Left colon (tissue), 2 donors: ENCODE results near the gene ABCA12. TPM values are rescaled to one million over a fixed set of nuclear protein-coding genes. Genes with fewer than 3 reads are reported as not detected.

Experiments used
- ATAC-seq: fragments of 200-7000 bp; cut with Tn5 transposase; one replicate; pipeline ENCODE4 v1.9.1; 2020; ENCODE audit warnings: mild to moderate bottlenecking, moderate library complexity
- DNase-seq, 2 donors: peaks; one replicate each; pipeline ENCODE4 v3.0.0-alpha.2; 2020
- intact Hi-C, 2 donors: fragments of 100-400 bp; cut with DNase I in 1 of 2; cut with micrococcal nuclease in 1 of 2; formaldehyde crosslinking; loops; one replicate each; pipeline versions ENCODE4 v1.11.2 to v1.14.0; 2022; cut with DNase I, micrococcal nuclease
- total RNA-seq, 2 donors: library from RNA; stranded (reverse); fragmentation: NEBNext Ultra II Directional; extraction: Animal tissue kit (Norgen Biotek cat#: 25700); gene quantifications; one replicate each; pipeline ENCODE4 v1.2.1, GENCODE V29; 2021
- donor health status: DM: no; HTN: no; CAD: no.
- donor health status: DM: yes; HTN: yes; CAD: no.

ABCA12 gene
- total RNA-seq, 2 donors from 2014 or later, result 0.03 to 0.06 TPM

GRCh38 chr2:215140166-215140707 lies 1.8 kb upstream of the ABCA12 start:
- intact Hi-C loops, result no loop called here
- no peak for ATAC-seq
- no peak for DNase-seq

DNA sequence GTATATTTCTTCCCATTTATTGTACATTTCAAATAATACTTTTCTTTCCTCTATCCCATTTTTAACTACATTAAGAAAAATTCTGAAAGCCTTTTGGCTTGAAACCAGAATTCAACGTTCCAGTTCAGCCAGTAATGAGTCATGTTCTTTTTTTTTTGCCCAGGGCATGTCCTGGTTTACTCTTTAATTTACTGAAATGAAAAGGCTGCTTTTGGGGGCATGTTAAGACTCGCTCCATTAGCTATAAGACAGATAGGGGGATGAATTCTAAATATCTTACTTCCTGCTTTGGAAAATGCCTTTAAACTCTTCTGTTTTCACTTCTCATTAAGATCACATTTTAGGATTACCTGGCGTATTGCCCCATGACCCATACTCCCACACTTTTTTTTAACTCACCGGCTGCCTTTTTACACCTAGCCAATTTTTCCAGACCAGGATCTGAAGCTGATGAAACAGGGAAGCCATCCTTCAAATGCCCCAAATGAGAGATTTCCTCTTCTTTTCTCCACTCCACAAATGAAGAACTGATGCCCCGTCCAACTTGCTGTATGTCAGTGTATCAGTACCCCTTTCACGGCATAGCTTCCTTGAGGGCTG lies 585 bp downstream of the ABCA12 start:
- ATAC-seq, result no peak
- no peak for DNase-seq
- intact Hi-C loops, result no loop called here

- no peak for DNase-seq
- no peak for ATAC-seq
- intact Hi-C loops, result no loop called here
Observed at GRCh38 chr2:215137329-215137686, 1.1 kb downstream of the ABCA12 start.

DNA sequence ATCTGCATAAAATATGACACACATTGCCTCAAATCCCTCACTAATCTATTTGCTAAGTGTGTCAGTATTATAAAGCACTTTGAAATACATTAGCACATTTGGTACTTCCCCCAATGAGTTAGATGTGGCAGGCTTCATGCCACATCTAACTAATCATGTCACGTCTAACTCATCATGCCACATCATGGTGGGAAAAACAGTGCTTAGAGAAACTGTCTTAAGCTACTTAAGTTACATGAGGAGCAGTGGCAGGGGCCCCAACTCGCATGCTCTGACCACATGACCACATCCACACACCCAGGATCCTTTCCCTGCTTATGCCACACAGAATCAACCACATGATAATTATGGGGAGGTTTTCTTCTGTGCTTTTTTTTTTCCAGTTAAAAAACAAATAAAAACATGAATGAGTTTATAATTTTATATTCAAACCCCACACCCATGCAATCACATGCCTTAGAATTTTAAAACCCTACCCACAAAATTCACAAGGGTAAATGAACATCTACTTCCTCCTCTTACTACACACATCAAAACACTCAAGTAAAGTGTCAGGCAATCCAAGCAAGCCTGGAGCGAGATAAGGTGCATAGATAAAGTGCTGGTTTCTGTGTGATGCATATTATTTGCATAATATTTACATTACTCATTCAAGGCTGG lies 1.6 kb downstream of the ABCA12 start:
- no peak for ATAC-seq
- no peak for DNase-seq
- intact Hi-C loops, result no loop called here

- DNase-seq (no peak), ATAC-seq (no peak)
- intact Hi-C loops, result no loop called here
Observed at GRCh38 chr2:215120401-215120800, 18.0 kb downstream of the ABCA12 start.

- DNase-seq, result no peak
- intact Hi-C loops, result no loop called here
- no peak for ATAC-seq
Observed at GRCh38 chr2:215119847-215120246, 18.6 kb downstream of the ABCA12 start.

DNA sequence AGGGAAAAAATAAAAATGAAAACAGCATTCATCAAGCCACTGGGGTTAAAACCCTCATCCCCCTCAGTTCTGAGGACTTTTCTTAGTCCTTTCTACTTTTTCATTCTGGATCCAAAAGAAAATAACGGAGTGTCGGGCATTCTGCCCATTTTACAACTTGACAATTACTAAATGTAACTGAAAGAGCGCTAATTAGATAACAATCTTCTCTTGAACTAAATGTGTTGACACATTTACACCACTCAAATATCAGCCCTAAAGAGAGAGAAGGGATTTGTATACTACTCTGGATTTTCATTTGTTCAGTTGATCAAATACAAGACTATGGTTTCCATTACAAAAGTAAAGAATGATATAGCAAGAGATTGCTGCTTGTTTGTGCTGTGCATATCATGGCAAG lies 27.5 kb downstream of the ABCA12 start:
- intact Hi-C loops, result no loop called here
- DNase-seq (no peak), ATAC-seq (no peak)

DNA sequence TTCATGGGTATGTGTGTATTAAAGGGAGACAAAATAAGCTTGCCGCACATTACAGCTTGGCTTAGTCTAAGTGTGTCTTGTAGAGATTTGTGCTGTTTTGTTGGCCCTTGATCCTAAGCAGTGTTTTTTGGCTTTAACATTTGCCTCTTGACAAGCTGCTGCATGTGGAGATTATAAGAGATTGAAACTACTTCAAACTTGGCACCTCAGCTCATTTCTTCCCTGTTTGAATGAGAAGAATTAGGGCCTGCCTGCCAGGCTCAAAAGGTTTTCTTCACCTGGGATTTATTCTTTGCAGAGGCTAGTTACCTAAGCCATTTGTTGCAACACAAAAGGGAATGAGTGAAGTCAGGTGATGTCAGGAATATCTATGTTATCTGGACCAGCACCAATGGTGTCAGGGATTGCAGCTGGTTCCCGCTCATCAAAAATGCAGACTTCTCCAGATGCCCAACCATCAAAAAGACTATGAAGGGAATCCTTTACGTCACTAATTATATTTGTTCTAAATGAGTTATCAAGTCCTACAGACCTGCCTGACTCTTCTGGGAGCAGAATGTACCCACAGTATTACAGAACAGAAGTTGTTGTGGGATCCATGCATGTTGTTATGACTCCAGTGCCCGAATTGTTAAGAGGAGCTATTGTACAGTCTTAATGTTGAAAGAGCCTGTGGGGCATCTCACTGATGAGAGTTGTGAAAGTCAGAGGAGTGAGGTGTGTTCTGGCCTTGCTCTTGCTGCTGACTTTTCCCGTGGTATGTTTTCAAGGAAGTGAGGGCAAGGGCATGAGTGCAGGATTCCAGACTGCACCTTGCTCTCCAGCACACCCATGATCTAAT lies 31.0 kb downstream of the ABCA12 start:
- ATAC-seq (no peak), DNase-seq (no peak)
- intact Hi-C loops, result no loop called here

DNA sequence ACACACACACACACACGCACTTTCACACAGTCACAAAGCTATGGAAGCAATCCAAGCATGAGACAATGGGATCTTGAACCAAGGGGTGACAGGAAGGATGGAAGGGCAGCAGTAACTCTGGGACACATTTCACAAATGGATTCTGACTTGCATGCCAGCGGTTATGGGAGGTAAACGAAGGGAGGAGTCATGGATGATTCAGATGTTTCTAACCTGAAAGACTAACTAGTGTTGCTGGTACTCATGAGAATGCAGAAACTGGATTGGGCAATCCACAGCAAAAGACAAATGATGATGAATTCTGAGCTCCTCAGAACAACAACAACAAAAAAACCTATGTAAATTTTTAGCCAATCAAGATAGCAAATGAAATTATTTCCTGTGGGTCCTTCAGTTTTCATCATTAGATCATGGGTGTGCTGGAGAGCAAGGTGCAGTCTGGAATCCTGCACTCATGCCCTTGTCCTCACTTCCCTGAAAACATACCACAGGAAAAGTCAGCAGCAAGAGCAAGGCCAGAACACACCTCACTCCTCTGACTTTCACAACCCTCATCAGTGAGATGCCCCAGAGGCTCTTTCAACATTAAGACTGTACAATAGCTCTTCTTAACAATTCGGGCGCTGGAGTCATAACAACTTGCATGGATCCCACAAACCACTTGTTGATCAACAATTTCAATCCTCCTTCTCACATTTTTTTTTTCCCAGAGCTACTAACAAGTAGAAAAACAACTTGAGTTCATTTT lies 32.6 kb downstream of the ABCA12 start:
- DNase-seq (no peak), ATAC-seq (no peak)
- intact Hi-C loops, result no loop called here

- DNase-seq (no peak), ATAC-seq (no peak)
- intact Hi-C loops, result no loop called here
Observed at GRCh38 chr2:215104226-215104625, 34.2 kb downstream of the ABCA12 start.

DNA sequence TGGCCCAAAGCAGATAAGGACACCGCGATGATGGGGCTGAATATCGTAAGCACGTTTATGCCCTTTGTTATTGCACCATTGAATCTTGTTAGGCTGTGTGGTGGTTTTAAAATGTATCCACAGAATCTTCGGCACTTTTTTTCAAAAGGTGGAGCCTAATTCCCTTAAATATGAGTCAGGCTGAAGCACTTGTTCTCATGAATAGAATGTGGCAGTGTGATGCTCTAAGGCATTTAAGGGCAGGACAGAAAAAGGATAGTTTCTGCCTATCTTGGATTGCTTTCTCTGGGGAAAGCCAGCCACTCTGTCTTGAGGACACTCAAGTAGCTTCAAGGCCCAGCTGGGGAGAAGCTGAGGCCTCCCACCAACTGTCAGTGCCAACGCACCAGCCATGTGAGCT lies 39.6 kb downstream of the ABCA12 start:
- intact Hi-C loops, result no loop called here
- ATAC-seq (no peak), DNase-seq (no peak)

DNA sequence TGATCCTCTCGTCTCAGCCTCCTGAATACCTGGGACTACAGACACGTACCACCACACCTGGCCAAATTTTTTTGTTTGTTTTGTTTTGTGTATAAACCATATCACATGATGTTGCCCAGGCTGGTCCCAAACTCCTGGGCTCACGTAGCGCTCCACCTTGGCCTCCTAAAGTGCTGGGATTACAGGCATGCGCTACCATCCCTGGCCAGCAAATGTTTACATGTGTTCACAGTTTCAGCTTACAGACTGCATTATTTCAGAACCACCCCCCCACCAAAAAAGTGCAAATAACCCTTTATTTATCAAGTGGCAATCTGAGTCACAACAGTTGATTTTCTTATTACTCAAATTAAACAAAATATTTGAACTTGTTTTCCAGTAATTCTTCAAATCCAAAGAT lies 54.3 kb downstream of the ABCA12 start:
- ATAC-seq, result no peak
- intact Hi-C loops, result no loop called here

DNA sequence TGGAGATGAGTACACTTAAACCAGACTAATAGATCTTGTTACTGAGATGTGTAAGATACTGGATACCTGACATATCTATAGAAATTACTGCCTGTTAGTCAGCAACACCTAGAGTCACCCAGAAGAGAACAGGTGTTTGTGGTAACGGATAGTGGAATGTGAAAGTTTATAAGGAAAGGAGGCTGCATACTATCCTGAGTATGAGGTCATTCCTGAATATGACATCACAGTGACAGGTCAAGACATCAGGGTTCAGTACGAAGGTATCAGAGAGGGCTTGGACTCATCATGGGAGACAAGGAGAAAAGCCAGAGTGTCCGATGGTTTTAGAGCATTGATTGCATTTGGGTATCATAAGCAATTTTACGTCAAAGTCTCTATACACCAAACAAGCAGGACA lies 55.3 kb downstream of the ABCA12 start:
- no peak for ATAC-seq
- no peak for DNase-seq
- intact Hi-C loops, result no loop called here

More for the DNA sequence above, 54.3 kb downstream of the ABCA12 start:
- DNase-seq, result no peak

DNA sequence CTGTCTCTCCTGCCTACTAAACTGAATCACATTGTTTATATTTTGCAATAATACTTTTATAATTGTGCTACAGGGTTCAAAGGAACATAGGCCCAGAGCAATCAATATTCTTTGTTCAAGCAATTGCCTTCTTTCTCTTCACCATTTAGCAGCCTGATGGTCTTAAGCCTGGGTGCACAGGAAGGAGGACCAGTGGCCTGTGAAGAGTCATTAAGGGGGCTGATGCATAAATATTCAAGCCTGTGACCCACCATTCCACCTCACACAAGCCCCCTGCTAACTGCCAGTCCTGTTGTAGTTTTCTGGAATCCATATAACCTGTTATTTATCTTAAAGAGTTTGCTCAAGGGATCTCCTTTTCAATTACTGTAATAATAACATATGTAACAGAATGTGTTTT lies 56.0 kb downstream of the ABCA12 start:
- DNase-seq (no peak), ATAC-seq (no peak)

GRCh38 chr2:215080545-215080944 lies 57.9 kb downstream of the ABCA12 start:
- intact Hi-C loops, result no loop called here
- DNase-seq, result no peak
- no peak for ATAC-seq

More for the DNA sequence above, 56.0 kb downstream of the ABCA12 start:
- intact Hi-C loops, result no loop called here

DNA sequence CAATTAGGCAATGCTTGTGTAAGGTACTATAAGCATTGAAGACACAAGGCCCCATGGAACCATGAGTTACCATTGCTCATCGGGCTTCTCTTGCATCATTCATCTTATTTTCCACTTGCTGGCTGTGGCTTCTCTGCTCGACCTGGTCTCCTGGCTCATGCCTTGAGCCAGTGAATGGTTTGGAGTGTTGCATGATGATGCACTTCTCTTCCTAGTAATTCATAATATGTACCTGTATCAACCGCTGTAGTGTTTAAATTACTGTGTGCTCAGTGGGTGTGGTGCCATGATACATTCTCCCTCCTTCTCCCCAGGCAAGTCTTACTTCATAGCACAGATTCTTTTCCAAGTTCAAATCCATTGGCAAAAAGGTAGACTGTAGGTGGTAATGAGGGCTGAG lies 66.8 kb downstream of the ABCA12 start:
- intact Hi-C loops, result no loop called here
- DNase-seq (no peak), ATAC-seq (no peak)

DNA sequence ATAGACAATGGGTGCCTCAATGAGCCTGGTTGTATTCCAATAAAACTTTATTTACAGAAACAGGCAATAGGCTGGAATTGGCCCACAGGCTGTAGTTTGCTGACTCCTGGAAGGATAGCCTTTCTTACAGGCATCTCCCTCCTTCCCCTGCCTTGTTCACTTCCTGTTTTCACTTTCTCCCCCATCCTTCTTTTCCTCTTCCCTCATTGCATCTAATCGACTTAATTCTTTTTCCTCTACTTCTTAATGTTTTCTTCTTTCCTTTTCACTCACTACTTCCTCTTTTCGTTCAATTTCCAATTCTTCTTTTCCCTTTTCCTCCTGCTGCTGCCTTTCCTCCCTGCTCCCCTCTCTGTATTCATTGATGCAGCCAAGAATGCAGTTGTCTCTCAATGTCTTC lies 70.0 kb downstream of the ABCA12 start:
- ATAC-seq, result no peak
- no peak for DNase-seq
- intact Hi-C loops, result no loop called here

DNA sequence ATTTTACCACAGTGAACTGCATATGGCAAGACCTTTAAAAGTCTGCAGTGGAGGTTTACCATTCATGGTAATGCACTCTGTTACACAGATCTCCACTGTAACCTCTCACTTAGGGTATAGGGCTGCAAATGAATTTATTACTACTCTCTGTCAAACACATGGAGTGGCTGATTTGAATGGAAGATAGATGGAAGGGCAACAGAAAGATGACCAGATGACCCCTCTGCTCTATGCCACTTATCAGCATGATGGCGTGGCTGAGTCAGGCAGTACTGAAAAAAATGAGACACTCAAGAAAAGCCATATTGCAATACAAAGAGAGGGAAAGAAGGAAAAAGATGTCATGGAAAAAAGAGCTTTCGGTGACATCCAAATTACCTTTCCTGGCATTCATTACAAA lies 72.3 kb downstream of the ABCA12 start:
- no peak for DNase-seq
- ATAC-seq, result no peak
- intact Hi-C loops, result no loop called here

DNA sequence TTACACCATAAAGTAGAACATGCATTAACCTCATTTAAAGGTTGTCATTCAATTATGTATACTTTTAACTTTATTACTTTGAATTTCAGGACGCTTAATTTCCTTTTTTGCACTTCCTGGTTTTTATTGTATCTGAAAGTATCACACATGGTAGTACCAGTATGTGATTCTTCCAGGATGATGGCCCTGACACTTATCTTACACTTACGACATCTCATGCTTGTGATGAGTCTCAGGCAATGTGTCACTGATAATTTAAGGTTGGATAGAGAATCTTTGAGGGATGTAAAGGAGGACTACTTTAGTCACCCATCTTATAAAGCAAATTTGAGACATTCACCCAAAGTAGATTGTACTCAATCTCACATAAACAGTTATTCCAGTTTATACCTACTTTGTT lies 74.9 kb downstream of the ABCA12 start:
- no peak for DNase-seq
- no peak for ATAC-seq
- intact Hi-C loops, result no loop called here
